Epithelial cell of esophagus (primary cell): ENCODE measurements around the gene EGFR.
A peak's percentile ranks its signal among the peaks of the same experiment; 100 is the strongest.

Source experiments
- DNase-seq: peaks from one replicate; pipeline ENCODE4 v3.0.0; 2010; ENCODE audit warnings: low read depth
- H3K4me3 ChIP-seq: 2 replicates; pipeline ENCODE4 v1.5.1; 2011; ENCODE audit warnings: mild to moderate bottlenecking, low read length, control low read depth
- CTCF ChIP-seq: IDR thresholded peaks from 2 replicates; pipeline ENCODE4 v1.5.1; 2011; ENCODE audit warnings: low read depth, mild to moderate bottlenecking, low read length, control low read depth, inconsistent platforms; ENCODE audit not compliant: insufficient read depth; ENCODE audit errors: missing control alignments

The EGFR gene

DNA sequence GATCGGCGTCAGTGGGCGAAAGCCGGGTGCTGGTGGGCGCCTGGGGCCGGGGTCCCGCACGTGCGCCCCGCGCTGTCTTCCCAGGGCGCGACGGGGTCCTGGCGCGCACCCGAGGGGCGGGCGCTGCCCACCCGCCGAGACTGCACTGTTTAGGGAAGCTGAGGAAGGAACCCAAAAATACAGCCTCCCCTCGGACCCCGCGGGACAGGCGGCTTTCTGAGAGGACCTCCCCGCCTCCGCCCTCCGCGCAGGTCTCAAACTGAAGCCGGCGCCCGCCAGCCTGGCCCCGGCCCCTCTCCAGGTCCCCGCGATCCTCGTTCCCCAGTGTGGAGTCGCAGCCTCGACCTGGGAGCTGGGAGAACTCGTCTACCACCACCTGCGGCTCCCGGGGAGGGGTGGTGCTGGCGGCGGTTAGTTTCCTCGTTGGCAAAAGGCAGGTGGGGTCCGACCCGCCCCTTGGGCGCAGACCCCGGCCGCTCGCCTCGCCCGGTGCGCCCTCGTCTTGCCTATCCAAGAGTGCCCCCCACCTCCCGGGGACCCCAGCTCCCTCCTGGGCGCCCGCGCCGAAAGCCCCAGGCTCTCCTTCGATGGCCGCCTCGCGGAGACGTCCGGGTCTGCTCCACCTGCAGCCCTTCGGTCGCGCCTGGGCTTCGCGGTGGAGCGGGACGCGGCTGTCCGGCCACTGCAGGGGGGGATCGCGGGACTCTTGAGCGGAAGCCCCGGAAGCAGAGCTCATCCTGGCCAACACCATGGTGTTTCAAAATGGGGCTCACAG lies 1.1 kb downstream of the EGFR start:
- no peak for TF ChIP-seq CTCF
- DNase-seq = no peak
- peak overlapping the region; percentile 87 for H3K4me3 ChIP-seq

- TF ChIP-seq CTCF = no peak
- DNase-seq = peak; percentile 97
- H3K4me3 ChIP-seq = peak overlapping the region; percentile 87
These were observed 1.7 kb downstream of the EGFR start for GRCh38 chr7:55020466-55020871.

GRCh38 chr7:55021053-55021452 lies 2.2 kb downstream of the EGFR start:
- peak overlapping the region; percentile 87 for H3K4me3 ChIP-seq
- peak; percentile 36 for DNase-seq
- TF ChIP-seq CTCF = no peak

DNA sequence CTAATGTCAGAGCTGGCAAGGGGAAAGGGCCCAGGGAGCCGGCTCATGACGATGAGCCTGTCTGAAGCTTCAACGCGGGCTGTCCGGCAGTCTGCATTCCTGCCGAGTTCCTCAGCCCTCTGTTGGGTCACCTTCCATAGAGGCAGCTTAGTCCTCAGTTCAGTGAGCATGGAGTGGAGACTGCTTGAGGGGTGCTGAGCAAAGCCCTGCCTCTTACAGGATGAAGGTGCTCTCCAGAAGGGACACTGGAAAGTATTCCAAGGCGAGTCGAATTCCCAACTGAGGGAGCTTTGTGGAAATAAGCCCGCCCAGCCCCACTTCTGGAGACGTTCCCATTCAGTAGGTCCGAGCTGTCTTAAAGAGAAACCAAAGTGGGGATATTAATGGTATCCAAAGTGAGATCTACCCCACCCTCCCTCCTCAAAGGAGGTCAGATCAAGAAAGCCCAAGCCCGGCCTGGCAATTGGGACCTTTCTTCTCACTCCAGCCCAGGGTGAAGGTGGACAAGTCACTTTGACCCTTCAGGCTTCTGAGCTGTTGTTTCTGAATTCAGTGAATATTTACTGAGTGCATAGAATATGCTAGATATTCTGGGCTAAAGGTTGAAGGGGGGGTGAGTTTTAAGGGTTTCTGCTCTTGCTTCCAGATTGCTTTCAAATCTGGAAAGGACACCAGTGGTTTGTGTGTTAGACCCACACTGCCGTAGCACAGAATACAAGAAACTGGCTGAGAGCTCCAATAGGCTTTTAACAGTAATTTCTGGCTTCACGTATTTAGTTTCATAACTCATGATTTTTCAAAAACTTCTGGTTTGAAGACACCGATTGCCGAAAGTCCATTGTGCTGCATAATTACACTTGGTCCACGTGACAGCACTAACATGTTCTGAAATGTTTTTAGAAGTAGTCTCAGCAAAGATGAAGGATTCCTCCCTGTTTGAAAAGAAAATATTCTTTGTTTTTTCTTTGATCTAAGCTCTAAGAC lies 3.5 kb downstream of the EGFR start:
- H3K4me3 ChIP-seq = peak overlapping the region; percentile 87
- peak; percentile 70 for DNase-seq
- TF ChIP-seq CTCF = no peak

- H3K4me3 ChIP-seq = peak overlapping the region; percentile 14
These were observed 5.2 kb downstream of the EGFR start for GRCh38 chr7:55023841-55024505.

More at GRCh38 chr7:55023841-55024505, 5.2 kb downstream of the EGFR start:
- no peak for DNase-seq
- no peak for TF ChIP-seq CTCF
